Measurements from ENCODE around the gene ORAI2. TPM values are rescaled to one million over a fixed set of nuclear protein-coding genes. Genes with fewer than 3 reads are reported as not detected.

ORAI2 gene
- total RNA-seq, 1 donor from 2014 or later = 20.0 TPM

DNA sequence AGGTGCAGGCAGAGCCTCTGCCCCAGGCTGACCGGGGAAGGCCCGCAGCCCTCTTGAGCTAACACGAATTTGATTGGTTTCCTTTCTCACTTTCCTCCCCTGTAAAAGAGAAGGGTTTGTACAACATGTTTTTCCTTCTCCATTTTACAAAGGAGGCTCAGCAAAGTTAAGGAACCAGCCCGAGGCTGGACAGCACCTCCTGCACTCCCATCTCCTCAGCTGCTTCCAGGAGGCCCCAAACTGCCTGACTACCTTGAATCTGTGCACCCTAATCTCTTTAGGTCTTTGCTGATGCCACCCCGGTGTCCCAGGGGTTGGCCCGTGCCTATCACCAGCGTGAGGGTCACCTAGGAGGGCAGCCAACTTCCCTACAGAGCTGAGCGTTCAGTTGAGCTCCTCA, 27.1 kb downstream of the ORAI2 start:
- DNase-seq (no peak), ATAC-seq (no peak)
- Histone ChIP-seq H3K4me1 (peaks cover 11% of the 10 kb centered on the region), H3K9me3 (no peaks in the 10 kb centered on the region), H3K27ac (no peak overlapping the region), H3K4me3 (no peak overlapping the region), H3K36me3 (peaks cover 33% of the 10 kb centered on the region), H3K27me3 (no peaks in the 10 kb centered on the region)
- intact Hi-C loops (cut with DNase I) = loop anchor here (10.0 kb wide), 1 partner anchor 46 kb away; no protein-coding TSS in a partner anchor
- TF ChIP-seq, protein P1, sequence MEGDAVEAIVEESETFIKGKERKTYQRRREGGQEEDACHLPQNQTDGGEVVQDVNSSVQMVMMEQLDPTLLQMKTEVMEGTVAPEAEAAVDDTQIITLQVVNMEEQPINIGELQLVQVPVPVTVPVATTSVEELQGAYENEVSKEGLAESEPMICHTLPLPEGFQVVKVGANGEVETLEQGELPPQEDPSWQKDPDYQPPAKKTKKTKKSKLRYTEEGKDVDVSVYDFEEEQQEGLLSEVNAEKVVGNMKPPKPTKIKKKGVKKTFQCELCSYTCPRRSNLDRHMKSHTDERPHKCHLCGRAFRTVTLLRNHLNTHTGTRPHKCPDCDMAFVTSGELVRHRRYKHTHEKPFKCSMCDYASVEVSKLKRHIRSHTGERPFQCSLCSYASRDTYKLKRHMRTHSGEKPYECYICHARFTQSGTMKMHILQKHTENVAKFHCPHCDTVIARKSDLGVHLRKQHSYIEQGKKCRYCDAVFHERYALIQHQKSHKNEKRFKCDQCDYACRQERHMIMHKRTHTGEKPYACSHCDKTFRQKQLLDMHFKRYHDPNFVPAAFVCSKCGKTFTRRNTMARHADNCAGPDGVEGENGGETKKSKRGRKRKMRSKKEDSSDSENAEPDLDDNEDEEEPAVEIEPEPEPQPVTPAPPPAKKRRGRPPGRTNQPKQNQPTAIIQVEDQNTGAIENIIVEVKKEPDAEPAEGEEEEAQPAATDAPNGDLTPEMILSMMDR (IDR thresholded peaks at IDR 0.05) = no peak

DNA sequence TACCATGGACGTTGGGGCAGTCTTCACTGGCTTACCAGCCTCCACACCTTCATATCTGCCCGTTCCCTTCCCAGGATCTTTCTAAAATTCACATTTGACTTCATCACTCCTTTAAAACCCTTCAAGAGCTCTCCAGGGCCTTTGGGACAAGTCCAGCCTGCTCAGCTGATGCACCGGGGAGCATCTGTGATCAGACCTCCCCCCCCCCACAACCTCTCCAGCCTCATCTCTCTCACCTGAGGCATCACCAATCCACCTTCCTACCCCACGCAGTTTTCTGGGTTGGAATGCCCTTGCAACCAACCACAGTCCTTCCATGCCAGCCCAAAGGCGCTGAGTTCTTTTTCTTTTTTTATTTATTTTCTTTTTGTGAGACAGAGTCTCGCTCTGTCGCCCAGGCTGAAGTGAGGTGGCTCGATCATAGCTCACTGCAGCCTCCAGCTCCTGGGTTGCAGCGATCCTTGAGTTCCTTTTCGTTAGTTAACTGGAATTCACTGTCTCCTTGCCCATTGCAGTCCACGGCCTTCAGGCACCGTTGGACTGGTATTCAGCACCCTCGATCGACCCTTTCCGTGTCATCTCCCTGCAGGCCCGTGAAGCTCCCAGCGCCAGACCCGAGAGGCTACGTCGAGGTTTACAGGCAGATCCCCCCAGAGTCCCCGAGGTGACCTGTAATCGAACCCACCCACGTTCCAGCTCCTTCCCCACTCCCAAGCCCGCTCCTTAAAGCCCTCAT, 30.6 kb downstream of the ORAI2 start:
- DNase-seq (no peak), ATAC-seq (no peak)
- TF ChIP-seq, protein P1 (IDR thresholded peaks at IDR 0.05) = no peak
- H3K4me3 ChIP-seq = peak overlapping the region; percentile 100
- H3K4me1 ChIP-seq = peaks cover 20% of the 10 kb centered on the region
- intact Hi-C loops (cut with DNase I) = loop anchor here (10.0 kb wide), 1 partner anchor 49 kb away; no protein-coding TSS in a partner anchor
- H3K27ac ChIP-seq = peak overlapping the region; percentile 87
- H3K36me3 ChIP-seq = peaks cover 5% of the 10 kb centered on the region
- H3K9me3 ChIP-seq = no peaks in the 10 kb centered on the region
- H3K27me3 ChIP-seq = no peaks in the 10 kb centered on the region

DNA sequence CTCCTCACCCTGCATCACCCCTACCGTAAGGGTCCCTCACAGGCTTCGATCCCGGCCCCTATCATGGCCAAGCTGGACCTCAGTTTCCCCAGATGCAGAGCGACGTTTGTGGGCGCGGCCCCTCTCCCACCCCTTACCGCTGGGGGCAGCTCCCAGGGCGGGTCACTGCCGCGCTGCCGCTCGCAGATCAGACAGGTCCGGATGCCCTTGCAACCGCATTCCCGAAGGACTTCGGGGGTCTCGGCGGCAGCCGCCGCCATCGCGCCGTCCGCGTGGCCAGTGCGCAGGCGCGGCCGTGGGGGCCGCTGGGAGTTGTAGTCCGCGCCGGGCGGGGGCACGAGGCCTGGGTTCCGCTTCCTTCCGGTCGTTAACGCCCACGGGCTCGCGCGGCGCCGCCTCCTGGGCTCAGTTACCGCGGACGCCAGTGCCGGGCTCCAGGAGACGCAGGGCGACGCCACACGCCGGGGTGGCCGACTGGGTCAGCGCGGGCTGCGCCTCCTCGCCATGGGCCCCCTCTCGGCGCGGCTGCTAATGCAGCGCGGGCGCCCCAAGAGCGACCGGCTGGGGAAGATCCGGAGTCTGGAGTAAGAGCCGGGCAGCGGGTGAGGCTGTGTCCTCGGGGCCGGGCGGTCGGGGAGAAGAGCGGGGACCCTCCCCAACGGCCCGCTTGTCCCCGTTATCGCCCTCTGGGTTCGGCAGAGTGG, 31.4 kb downstream of the ORAI2 start, which contains the start of the genes ALKBH4 and LRWD1:
Gene ALKBH4 (minus strand): TSS at position 287 of the 704 bp plus-strand sequence. CDS start 27 bp downstream, at position 260.
Gene LRWD1 (plus strand): TSS at position 408 of the 704 bp plus-strand sequence. CDS start 97 bp downstream, at position 505.
- peak within 1 kb of the TSS; percentile 87 for H3K27ac ChIP-seq
- ATAC-seq = peak; percentile 98
- no peaks in the 10 kb centered on the region for H3K36me3 ChIP-seq

DNA sequence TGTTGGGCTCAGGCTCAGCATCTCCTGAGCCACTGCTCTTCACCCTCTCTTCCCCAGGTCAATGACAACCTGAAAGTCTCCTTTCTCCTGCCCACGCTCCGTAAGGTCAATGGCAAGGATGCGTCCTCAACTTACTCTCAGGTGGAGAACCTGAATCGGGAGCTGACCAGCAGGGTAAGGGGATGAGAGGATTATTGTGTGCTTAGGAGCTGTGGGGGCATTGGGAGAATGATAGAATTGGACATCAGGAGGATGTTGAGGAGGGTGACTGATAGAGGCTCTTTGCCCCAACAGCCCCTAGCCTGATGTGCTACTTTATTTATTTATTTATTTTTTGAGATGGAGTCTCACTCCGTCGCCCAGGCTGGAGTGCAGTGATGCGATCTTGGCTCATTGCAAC, 32.7 kb downstream of the ORAI2 start:
- no peaks in the 10 kb centered on the region for H3K9me3 ChIP-seq
- H3K27ac ChIP-seq = no peak overlapping the region
- H3K4me1 ChIP-seq = peaks cover 20% of the 10 kb centered on the region
- H3K36me3 ChIP-seq = no peaks in the 10 kb centered on the region
- intact Hi-C loops (cut with DNase I) = loop anchor here (10.0 kb wide), 1 partner anchor 51 kb away; no protein-coding TSS in a partner anchor
- H3K27me3 ChIP-seq = no peaks in the 10 kb centered on the region
- DNase-seq (no peak), ATAC-seq (no peak)
- H3K4me3 ChIP-seq = peak overlapping the region; percentile 100
- TF ChIP-seq, protein P1 (IDR thresholded peaks at IDR 0.05) = no peak

More for the DNA sequence above, 31.4 kb downstream of the ORAI2 start, which contains the start of the genes ALKBH4 and LRWD1:
- peak within 1 kb of the TSS; percentile 100 for H3K4me3 ChIP-seq
- DNase-seq = peak; percentile 98
- intact Hi-C loops (cut with DNase I) = loop anchor here (10.0 kb wide), 1 partner anchor 50 kb away; no protein-coding TSS in a partner anchor
- no peaks in the 10 kb centered on the region for H3K27me3 ChIP-seq
- TF ChIP-seq, protein P1 (IDR thresholded peaks at IDR 0.05) = peak; percentile 18
- H3K9me3 ChIP-seq = no peaks in the 10 kb centered on the region
- peaks cover 20% of the 10 kb centered on the region for H3K4me1 ChIP-seq

DNA sequence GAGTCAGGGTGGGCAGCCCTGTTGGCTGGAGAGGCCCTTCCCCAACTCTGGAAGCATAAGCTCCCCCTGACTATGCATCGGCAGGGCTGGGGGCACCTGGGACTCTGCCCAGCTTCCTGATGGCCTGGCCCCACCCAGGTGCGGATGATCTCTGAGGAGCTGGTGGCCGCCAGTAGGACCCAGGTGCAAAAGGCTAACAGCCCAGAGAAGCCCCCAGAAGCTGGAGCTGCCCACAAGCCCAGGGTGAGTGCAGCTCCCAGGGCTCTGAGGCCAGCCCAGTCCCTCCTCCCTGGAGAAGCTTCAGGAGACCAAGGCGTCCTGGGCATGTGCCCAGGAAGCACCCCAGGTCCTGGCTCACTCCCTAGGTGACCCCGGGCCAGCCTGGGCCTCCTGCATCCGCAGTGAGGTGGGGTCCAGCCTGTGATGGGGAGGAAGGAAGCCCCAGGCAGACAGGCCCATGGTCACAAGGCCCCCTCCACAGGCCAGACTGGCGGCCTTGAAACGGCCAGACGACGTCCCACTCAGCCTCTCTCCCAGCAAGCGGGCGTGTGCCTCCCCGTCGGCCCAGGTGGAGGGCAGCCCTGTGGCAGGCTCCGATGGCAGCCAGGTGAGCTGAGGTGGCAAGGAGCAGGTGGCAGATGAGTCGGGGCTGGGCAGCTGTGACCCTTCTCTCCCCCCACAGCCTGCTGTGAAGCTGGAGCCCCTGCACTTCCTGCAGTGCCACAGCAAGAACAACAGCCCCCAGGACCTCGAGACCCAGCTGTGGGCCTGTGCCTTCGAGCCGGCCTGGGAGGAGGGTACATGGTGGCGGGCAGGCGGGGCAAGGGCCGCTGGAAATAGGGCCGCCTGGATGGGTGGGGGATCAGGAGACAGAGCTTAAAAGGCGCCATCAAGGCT, 34.5 kb downstream of the ORAI2 start:
- ATAC-seq (no peak), DNase-seq (no peak)
- intact Hi-C loops (cut with DNase I) = loop anchor here (10.0 kb wide), 1 partner anchor 53 kb away; no protein-coding TSS in a partner anchor

More for the DNA sequence above, 34.5 kb downstream of the ORAI2 start:
- H3K4me1 ChIP-seq = peaks cover 20% of the 10 kb centered on the region
- no peaks in the 10 kb centered on the region for H3K9me3 ChIP-seq
- no peak overlapping the region for H3K27ac ChIP-seq
- no peak overlapping the region for H3K4me3 ChIP-seq
- peaks cover 5% of the 10 kb centered on the region for H3K36me3 ChIP-seq
- H3K27me3 ChIP-seq = no peaks in the 10 kb centered on the region
- TF ChIP-seq, protein P1 (IDR thresholded peaks at IDR 0.05) = no peak
